ENCODE data around the gene UBB. TPM values are rescaled to one million over a fixed set of nuclear protein-coding genes. Genes with fewer than 3 reads are reported as not detected.

Gene UBB
- total and polyA plus RNA-seq, 2 experiments from 2014 or later: 1,250 to 2,041 TPM

DNA sequence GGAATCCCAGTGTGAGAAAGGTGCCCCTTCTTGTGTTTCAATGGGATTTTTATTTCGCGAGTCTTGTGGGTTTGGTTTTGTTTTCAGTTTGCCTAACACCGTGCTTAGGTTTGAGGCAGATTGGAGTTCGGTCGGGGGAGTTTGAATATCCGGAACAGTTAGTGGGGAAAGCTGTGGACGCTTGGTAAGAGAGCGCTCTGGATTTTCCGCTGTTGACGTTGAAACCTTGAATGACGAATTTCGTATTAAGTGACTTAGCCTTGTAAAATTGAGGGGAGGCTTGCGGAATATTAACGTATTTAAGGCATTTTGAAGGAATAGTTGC, 567 bp downstream of the UBB start:
- no peaks in the 10 kb centered on the region for H3K9me3 ChIP-seq (ENCODE audit: low read depth)
- no peaks in the 10 kb centered on the region for H3K27me3 ChIP-seq
- no peaks in the 10 kb centered on the region for H3K9me2 ChIP-seq (replicated peaks; ENCODE audit: insufficient read depth)
- no peak for TF ChIP-seq EZH2 (IDR thresholded peaks at IDR 0.05; ENCODE audit: borderline replicate concordance)
- TF ChIP-seq, protein P1, sequence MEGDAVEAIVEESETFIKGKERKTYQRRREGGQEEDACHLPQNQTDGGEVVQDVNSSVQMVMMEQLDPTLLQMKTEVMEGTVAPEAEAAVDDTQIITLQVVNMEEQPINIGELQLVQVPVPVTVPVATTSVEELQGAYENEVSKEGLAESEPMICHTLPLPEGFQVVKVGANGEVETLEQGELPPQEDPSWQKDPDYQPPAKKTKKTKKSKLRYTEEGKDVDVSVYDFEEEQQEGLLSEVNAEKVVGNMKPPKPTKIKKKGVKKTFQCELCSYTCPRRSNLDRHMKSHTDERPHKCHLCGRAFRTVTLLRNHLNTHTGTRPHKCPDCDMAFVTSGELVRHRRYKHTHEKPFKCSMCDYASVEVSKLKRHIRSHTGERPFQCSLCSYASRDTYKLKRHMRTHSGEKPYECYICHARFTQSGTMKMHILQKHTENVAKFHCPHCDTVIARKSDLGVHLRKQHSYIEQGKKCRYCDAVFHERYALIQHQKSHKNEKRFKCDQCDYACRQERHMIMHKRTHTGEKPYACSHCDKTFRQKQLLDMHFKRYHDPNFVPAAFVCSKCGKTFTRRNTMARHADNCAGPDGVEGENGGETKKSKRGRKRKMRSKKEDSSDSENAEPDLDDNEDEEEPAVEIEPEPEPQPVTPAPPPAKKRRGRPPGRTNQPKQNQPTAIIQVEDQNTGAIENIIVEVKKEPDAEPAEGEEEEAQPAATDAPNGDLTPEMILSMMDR (IDR thresholded peaks at IDR 0.05; ENCODE audit: poor library complexity): no peak
- no peak for TF ChIP-seq EZH2phosphoT487 (IDR thresholded peaks at IDR 0.05; ENCODE audit: low read depth, severe bottlenecking, unreplicated experiment)
- peaks cover 8% of the 10 kb centered on the region for H3K36me3 ChIP-seq (replicated peaks; ENCODE audit: insufficient read depth, low read depth)
- H3K4me1 ChIP-seq (ENCODE audit: insufficient read depth): peaks cover 13% of the 10 kb centered on the region
- H3K79me2 ChIP-seq: peaks cover 35% of the 10 kb centered on the region
- peak overlapping the region; percentile 71 for H3K4me2 ChIP-seq
- WGBS (ENCODE audit: low lambda C conversion rate, missing lambda C conversion rate): 6% methylated on average over 14 of the region's 14 CpGs
- H4K20me1 ChIP-seq (ENCODE audit: insufficient read depth, poor library complexity, severe bottlenecking): peaks cover 30% of the 10 kb centered on the region
- H3K27ac ChIP-seq: peak overlapping the region; percentile 99
- H3K4me3 ChIP-seq: peak overlapping the region; percentile 55
- H2AFZ ChIP-seq: peak overlapping the region; percentile 83
- DNase-seq (ENCODE audit: low spot score): no peak

DNA sequence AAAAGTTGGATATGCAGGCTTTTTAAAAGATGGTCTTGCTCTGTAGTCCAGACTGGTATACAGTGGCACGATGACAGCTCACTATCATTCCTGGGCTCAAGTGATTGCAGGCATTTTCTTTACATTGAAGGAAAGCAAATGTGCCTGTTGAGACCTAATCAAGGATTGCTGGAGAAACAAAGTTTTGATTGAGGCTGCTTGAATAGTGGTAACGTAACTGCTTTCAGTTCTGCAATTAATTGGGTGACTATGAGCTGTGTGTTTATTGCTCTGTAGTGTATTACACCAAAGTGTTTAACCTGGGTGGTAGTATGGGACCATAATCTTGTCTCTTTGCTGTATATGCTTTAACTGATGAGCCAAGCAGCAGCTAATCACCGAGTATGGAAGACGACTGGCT, 2.3 kb downstream of the UBB start:
- no peak overlapping the region for H3K27ac ChIP-seq

DNA sequence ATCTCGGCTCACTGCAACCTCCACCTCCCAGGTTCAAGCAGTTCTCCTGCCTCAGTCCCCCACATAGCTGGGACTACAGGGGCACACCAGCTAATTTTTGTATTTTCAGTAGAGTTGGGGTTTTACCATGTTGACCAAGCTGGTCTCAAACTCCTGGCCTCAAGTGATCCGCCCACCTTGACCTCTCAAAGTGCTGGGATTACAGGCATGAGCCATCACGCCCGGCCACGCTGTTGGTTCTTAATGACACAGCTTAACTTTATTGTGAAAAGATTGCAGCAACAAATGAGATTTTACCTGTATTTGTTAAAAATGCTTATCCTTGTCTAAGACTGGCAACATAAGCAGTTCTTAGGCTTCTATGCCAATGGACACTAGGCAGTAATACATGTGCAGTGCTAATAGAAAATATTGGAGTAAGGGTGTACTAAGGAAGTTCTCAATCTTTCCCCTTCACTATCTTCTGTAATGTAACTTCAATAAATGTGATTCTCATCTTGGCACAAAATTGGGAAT, 2.9 kb downstream of the UBB start:
- H3K36me3 ChIP-seq (replicated peaks; ENCODE audit: insufficient read depth, low read depth): peaks cover 8% of the 10 kb centered on the region
- H3K4me3 ChIP-seq: no peak overlapping the region
- H2AFZ ChIP-seq: no peak overlapping the region
- WGBS (ENCODE audit: low lambda C conversion rate, missing lambda C conversion rate): 87% methylated on average over 5 of the region's 5 CpGs
- DNase-seq (ENCODE audit: low spot score): no peak
- no peaks in the 10 kb centered on the region for H3K9me2 ChIP-seq (replicated peaks; ENCODE audit: insufficient read depth)
- no peak overlapping the region for H3K27ac ChIP-seq
- H3K4me2 ChIP-seq: peak overlapping the region; percentile 71
- no peaks in the 10 kb centered on the region for H3K27me3 ChIP-seq
- H3K9me3 ChIP-seq (ENCODE audit: low read depth): no peaks in the 10 kb centered on the region
- peaks cover 13% of the 10 kb centered on the region for H3K4me1 ChIP-seq (ENCODE audit: insufficient read depth)
- TF ChIP-seq EZH2phosphoT487 (IDR thresholded peaks at IDR 0.05; ENCODE audit: low read depth, severe bottlenecking, unreplicated experiment) (no peak), EZH2 (IDR thresholded peaks at IDR 0.05; ENCODE audit: borderline replicate concordance) (no peak)
- TF ChIP-seq, protein P1 (IDR thresholded peaks at IDR 0.05; ENCODE audit: poor library complexity): no peak
- H3K79me2 ChIP-seq: peaks cover 35% of the 10 kb centered on the region
- peaks cover 30% of the 10 kb centered on the region for H4K20me1 ChIP-seq (ENCODE audit: insufficient read depth, poor library complexity, severe bottlenecking)

More for the DNA sequence above, 2.3 kb downstream of the UBB start:
- no peak for DNase-seq (ENCODE audit: low spot score)
- Histone ChIP-seq H3K4me1 (ENCODE audit: insufficient read depth) (peaks cover 13% of the 10 kb centered on the region), H3K9me2 (replicated peaks; ENCODE audit: insufficient read depth) (no peaks in the 10 kb centered on the region), H3K4me2 (peak overlapping the region; percentile 71), H3K79me2 (peaks cover 35% of the 10 kb centered on the region), H3K27me3 (no peaks in the 10 kb centered on the region), H3K4me3 (no peak overlapping the region), H4K20me1 (ENCODE audit: insufficient read depth, poor library complexity, severe bottlenecking) (peaks cover 30% of the 10 kb centered on the region), H3K36me3 (replicated peaks; ENCODE audit: insufficient read depth, low read depth) (peaks cover 8% of the 10 kb centered on the region), H3K9me3 (ENCODE audit: low read depth) (no peaks in the 10 kb centered on the region), H2AFZ (no peak overlapping the region)
- WGBS (ENCODE audit: low lambda C conversion rate, missing lambda C conversion rate): 83% methylated on average over 4 of the region's 4 CpGs
- TF ChIP-seq, protein P1 (IDR thresholded peaks at IDR 0.05; ENCODE audit: poor library complexity): no peak
- no peak for TF ChIP-seq EZH2phosphoT487 (IDR thresholded peaks at IDR 0.05; ENCODE audit: low read depth, severe bottlenecking, unreplicated experiment)
- TF ChIP-seq EZH2 (IDR thresholded peaks at IDR 0.05; ENCODE audit: borderline replicate concordance): no peak

Measured in hepatocyte (in vitro differentiated cells).